Measurements from ENCODE around the gene HEXIM2. TPM values are rescaled to one million over a fixed set of nuclear protein-coding genes. Genes with fewer than 3 reads are reported as not detected.

The HEXIM2 gene, protein sequence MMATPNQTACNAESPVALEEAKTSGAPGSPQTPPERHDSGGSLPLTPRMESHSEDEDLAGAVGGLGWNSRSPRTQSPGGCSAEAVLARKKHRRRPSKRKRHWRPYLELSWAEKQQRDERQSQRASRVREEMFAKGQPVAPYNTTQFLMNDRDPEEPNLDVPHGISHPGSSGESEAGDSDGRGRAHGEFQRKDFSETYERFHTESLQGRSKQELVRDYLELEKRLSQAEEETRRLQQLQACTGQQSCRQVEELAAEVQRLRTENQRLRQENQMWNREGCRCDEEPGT
- 11.9 to 16.1 TPM (median 12.2 TPM) in 3 replicates for total RNA-seq (2021)
- Bru-seq, nascent RNA: percentile 45 among the genes with signal in this experiment
- long read RNA-seq, experiment 1, transcript HEXIM2-207 (3 exons, 1,246 nt): major isoform, 12 of 25 reads
- long read RNA-seq, experiment 1, transcript HEXIM2-204 (4 exons, 796 nt): minor isoform, 6 of 25 reads
- long read RNA-seq, experiment 1, partial matches to known transcripts: 3 of 25 reads
- long read RNA-seq, experiment 1, other reads (novel, unspliced or antisense): 2 of 25 reads
- long read RNA-seq, experiment 2, transcript HEXIM2-207 (3 exons, 1,246 nt): major isoform, 5 of 14 reads
- long read RNA-seq, experiment 2, partial matches to known transcripts: 7 of 14 reads
- long read RNA-seq, experiment 2, other reads (novel, unspliced or antisense): 1 of 14 reads
- long read RNA-seq, experiment 3, transcript HEXIM2-206 (3 exons, 1,176 nt): minor isoform, 7 of 39 reads
- long read RNA-seq, experiment 3, transcript HEXIM2-207 (3 exons, 1,246 nt): minor isoform, 11 of 39 reads
- long read RNA-seq, experiment 3, transcript HEXIM2-204 (4 exons, 796 nt): major isoform, 13 of 39 reads
- long read RNA-seq, experiment 3, partial matches to known transcripts: 0 of 39 reads
- long read RNA-seq, experiment 3, other reads (novel, unspliced or antisense): 3 of 39 reads

DNA sequence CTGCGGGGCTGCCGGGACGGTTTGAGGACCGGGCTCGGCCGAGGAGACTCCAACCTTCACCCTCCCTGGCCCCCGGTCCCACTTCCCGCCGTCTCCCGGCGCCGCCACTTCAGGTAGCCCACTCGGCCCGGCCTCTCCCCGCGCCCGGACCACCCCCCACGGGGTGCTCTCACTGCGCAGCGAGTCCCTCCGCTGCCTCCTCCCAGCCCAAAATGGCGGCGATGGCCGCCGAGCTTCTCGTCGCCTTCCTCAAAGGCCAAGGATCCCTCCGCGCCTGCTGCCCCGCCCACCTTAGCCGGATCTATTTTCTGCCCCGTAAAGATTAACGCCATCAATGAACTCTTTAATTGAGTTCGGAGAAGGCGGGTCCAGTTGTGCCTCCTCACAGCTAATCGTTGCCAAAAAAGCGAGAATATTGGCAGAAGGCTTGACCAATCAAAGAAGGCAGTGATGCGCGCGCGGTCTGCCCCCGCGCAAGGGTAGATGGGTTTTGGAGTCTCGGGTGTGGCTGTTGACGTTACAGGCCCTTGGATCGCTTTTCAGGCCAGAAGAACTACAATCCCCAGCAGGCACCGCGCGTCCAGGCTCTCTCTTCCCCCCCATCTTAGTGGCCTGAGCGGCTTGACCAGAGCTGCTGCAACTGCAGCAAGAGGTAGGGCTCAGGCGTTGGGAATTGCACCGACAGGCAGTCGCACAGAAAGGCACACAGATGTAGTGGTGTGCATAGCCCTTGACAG, at the start of gene HEXIM2:
TSS of gene HEXIM2 (plus strand) at position 588 of the 737 bp plus-strand sequence. CDS start 919 bp downstream, outside the sequence.
- ChIA-PET CTCF (interaction anchor here (0.5 to 7.4 kb wide), 22 partner anchors 11 to 618 kb away, joined by 3 to 171 read pairs (median 4); partner anchors contain the start of genes ACBD4 and HEXIM1), POLR2A (interaction anchor here (0.5 to 4.7 kb wide), 18 partner anchors 8 to 508 kb away, joined by 3 to 242 read pairs (median 4); partner anchors contain the start of genes ACBD4 and HEXIM1)
- peak; percentile 98 for DNase-seq (ENCODE audit: low spot score)
- ATAC-seq: peak; percentile 93
- peaks cover 31% of the 10 kb centered on the region for H3K4me1 Mint-ChIP-seq
- H3K27me3 Mint-ChIP-seq (ENCODE audit: low read depth): no peaks in the 10 kb centered on the region
- H3K27ac Mint-ChIP-seq: peak within 1 kb of the TSS; percentile 96
- no peaks in the 10 kb centered on the region for H3K9me3 Mint-ChIP-seq
- peak within 1 kb of the TSS; percentile 99 for H3K4me3 Mint-ChIP-seq
- H3K36me3 Mint-ChIP-seq: peaks cover 13% of the 10 kb centered on the region
- TF ChIP-seq ZNF416 (CRISPR knock-in tag; IDR thresholded peaks at IDR 0.05) (0 out of 2 replicates have a peak, but pooled peaks have one; percentile 75), ZNF263 (CRISPR knock-in tag; IDR thresholded peaks at IDR 0.05; ENCODE audit: low read depth) (no peak), NFE2L1 (CRISPR knock-in tag; IDR thresholded peaks at IDR 0.05) (0 out of 2 replicates have a peak, but pooled peaks have one; percentile 47), MXD4 (CRISPR knock-in tag; IDR thresholded peaks at IDR 0.05; ENCODE audit: borderline replicate concordance) (no peak), ATF3 (CRISPR knock-in tag; conservative IDR thresholded peaks at IDR 0.05) (no peak), GABPB1 (CRISPR knock-in tag; IDR thresholded peaks at IDR 0.05) (no peak; the same call in none of the 2 replicates), SMAD4 (CRISPR knock-in tag; IDR thresholded peaks at IDR 0.05) (peak; percentile 75; the same call in 1 of the 2 replicates), ESRRA (CRISPR knock-in tag; IDR thresholded peaks at IDR 0.05; ENCODE audit: borderline replicate concordance) (no peak), NFYB (CRISPR knock-in tag; conservative IDR thresholded peaks at IDR 0.05; ENCODE audit: low read depth) (peak; percentile 95), CREB1 (CRISPR knock-in tag; IDR thresholded peaks at IDR 0.05) (no peak), ZNF423 (CRISPR knock-in tag; IDR thresholded peaks at IDR 0.05) (peak; percentile 72), TP53 (CRISPR knock-in tag; IDR thresholded peaks at IDR 0.05) (no peak), FOXP4 (CRISPR knock-in tag; IDR thresholded peaks at IDR 0.05) (peak; percentile 87), USF2 (CRISPR knock-in tag; IDR thresholded peaks at IDR 0.05) (no peak), NFATC4 (CRISPR knock-in tag; IDR thresholded peaks at IDR 0.05) (no peak), FOXJ3 (CRISPR knock-in tag; IDR thresholded peaks at IDR 0.05; ENCODE audit: borderline replicate concordance) (no peak), MYBL2 (CRISPR knock-in tag; IDR thresholded peaks at IDR 0.05) (peak; percentile 69), JAZF1 (CRISPR knock-in tag; IDR thresholded peaks at IDR 0.05) (no peak), ZBTB21 (CRISPR knock-in tag; IDR thresholded peaks at IDR 0.05; ENCODE audit: borderline replicate concordance) (no peak), NR3C1 (CRISPR knock-in tag; conservative IDR thresholded peaks at IDR 0.05; ENCODE audit: low read depth) (no peak), ZNF219 (CRISPR knock-in tag; IDR thresholded peaks at IDR 0.05; ENCODE audit: borderline replicate concordance) (0 out of 2 replicates have a peak, but pooled peaks have one; percentile 63), HMGA2 (CRISPR knock-in tag; IDR thresholded peaks at IDR 0.05) (peak; percentile 16; the same call in 1 of the 2 replicates), ETV6 (CRISPR knock-in tag; IDR thresholded peaks at IDR 0.05) (peak; percentile 65; the same call in 1 of the 2 replicates), SMAD3 (CRISPR knock-in tag; IDR thresholded peaks at IDR 0.05; ENCODE audit: borderline replicate concordance) (no peak)
- TF ChIP-seq, protein P1, sequence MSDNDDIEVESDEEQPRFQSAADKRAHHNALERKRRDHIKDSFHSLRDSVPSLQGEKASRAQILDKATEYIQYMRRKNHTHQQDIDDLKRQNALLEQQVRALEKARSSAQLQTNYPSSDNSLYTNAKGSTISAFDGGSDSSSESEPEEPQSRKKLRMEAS (CRISPR knock-in tag; IDR thresholded peaks at IDR 0.05): peak; percentile 64; the same call in 1 of the 2 replicates
- TF ChIP-seq, protein P2, sequence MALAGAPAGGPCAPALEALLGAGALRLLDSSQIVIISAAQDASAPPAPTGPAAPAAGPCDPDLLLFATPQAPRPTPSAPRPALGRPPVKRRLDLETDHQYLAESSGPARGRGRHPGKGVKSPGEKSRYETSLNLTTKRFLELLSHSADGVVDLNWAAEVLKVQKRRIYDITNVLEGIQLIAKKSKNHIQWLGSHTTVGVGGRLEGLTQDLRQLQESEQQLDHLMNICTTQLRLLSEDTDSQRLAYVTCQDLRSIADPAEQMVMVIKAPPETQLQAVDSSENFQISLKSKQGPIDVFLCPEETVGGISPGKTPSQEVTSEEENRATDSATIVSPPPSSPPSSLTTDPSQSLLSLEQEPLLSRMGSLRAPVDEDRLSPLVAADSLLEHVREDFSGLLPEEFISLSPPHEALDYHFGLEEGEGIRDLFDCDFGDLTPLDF (CRISPR knock-in tag; IDR thresholded peaks at IDR 0.05): no peak
- TF ChIP-seq, protein P3, sequence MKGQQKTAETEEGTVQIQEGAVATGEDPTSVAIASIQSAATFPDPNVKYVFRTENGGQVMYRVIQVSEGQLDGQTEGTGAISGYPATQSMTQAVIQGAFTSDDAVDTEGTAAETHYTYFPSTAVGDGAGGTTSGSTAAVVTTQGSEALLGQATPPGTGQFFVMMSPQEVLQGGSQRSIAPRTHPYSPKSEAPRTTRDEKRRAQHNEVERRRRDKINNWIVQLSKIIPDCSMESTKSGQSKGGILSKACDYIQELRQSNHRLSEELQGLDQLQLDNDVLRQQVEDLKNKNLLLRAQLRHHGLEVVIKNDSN (CRISPR knock-in tag; IDR thresholded peaks at IDR 0.05): no peak
- TF ChIP-seq, protein P4, sequence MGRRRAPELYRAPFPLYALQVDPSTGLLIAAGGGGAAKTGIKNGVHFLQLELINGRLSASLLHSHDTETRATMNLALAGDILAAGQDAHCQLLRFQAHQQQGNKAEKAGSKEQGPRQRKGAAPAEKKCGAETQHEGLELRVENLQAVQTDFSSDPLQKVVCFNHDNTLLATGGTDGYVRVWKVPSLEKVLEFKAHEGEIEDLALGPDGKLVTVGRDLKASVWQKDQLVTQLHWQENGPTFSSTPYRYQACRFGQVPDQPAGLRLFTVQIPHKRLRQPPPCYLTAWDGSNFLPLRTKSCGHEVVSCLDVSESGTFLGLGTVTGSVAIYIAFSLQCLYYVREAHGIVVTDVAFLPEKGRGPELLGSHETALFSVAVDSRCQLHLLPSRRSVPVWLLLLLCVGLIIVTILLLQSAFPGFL (CRISPR knock-in tag; IDR thresholded peaks at IDR 0.05; ENCODE audit: borderline replicate concordance): peak; percentile 62; the same call in 1 of the 2 replicates

Data from WTC11 (cell line).